Hepatocyte (in vitro differentiated cells): ENCODE measurements around the gene HYAL1. TPM values are rescaled to one million over a fixed set of nuclear protein-coding genes. Genes with fewer than 3 reads are reported as not detected.
A peak's percentile ranks its signal among the peaks of the same experiment; 100 is the strongest.

Experiments
- DNase-seq: peaks from one replicate; pipeline ENCODE4 v3.0.0-alpha.2; 2016; ENCODE audit warnings: low spot score
- H2AFZ ChIP-seq: fragments of 200-600 bp; sonication (generic); 2 replicates; pipeline ENCODE4 v1.6.0; 2016; ENCODE audit warnings: antibody characterized with exemption, mild to moderate bottlenecking
- H3K27ac ChIP-seq: fragments of 200-600 bp; sonication (generic); 2 replicates; pipeline ENCODE4 v1.5.1; 2016; ENCODE audit warnings: mild to moderate bottlenecking
- H3K27me3 ChIP-seq: fragments of 200-600 bp; sonication (generic); 2 replicates; pipeline ENCODE4 v1.6.1; 2016
- H3K36me3 ChIP-seq: fragments of 200-600 bp; sonication (generic); replicated peaks from 2 replicates; pipeline ENCODE4 v1.5.1; 2016; ENCODE audit warnings: low read depth; ENCODE audit not compliant: insufficient read depth
- H3K4me1 ChIP-seq: fragments of 200-600 bp; sonication (generic); 2 replicates; pipeline ENCODE4 v1.5.1; 2016; ENCODE audit warnings: mild to moderate bottlenecking, moderate library complexity; ENCODE audit not compliant: insufficient read depth
- H3K4me2 ChIP-seq: fragments of 200-600 bp; sonication (generic); 2 replicates; pipeline ENCODE4 v1.6.0; 2016
- H3K4me3 ChIP-seq: fragments of 200-600 bp; sonication (generic); 2 replicates; pipeline ENCODE4 v1.5.1; 2016; ENCODE audit warnings: mild to moderate bottlenecking
- H3K79me2 ChIP-seq: fragments of 200-600 bp; sonication (generic); 2 replicates; pipeline ENCODE4 v1.6.0; 2017; ENCODE audit warnings: mild to moderate bottlenecking
- H3K9me2 ChIP-seq: fragments of 200-600 bp; sonication (generic); replicated peaks from 2 replicates; pipeline ENCODE4 v1.6.0; 2017; ENCODE audit warnings: mild to moderate bottlenecking; ENCODE audit not compliant: insufficient read depth
- H3K9me3 ChIP-seq: fragments of 200-600 bp; sonication (generic); 2 replicates; pipeline ENCODE4 v1.5.1; 2016; ENCODE audit warnings: low read depth, mild to moderate bottlenecking
- H4K20me1 ChIP-seq: fragments of 200-600 bp; sonication (generic); 2 replicates; pipeline ENCODE4 v1.6.0; 2016; ENCODE audit warnings: mild to moderate bottlenecking; ENCODE audit not compliant: insufficient read depth, poor library complexity, severe bottlenecking
- EZH2 ChIP-seq: fragments of 200-600 bp; sonication (generic); IDR thresholded peaks from 2 replicates; pipeline ENCODE4 v1.6.1; 2016; ENCODE audit warnings: antibody characterized with exemption, mild to moderate bottlenecking, borderline replicate concordance
- EZH2phosphoT487 ChIP-seq: fragments of 200-600 bp; sonication (generic); IDR thresholded peaks from one replicate; pipeline ENCODE4 v1.6.1; 2018; ENCODE audit warnings: antibody characterized with exemption, mild to moderate bottlenecking, low read depth, moderate library complexity; ENCODE audit not compliant: unreplicated experiment, severe bottlenecking
- WGBS: methylation state at CpG from one replicate; pipeline ENCODE4 v1.1.6; 2016; ENCODE audit warnings: low lambda C conversion rate; ENCODE audit errors: missing lambda C conversion rate; 5-methylcytosine and 5-hydroxymethylcytosine counted together
- polyA plus RNA-seq: library from polyadenylated mRNA; unstranded; fragments of >200 nt; fragmentation: Nextera tagmentation; extraction: Ambion mirVana; gene quantifications from 2 replicates; pipeline ENCODE4 v1.2.1, GENCODE V29; 2016
- total RNA-seq: library from RNA; depleted of rRNA; stranded (reverse); fragments of >200 nt; gene quantifications from 2 replicates; pipeline ENCODE4 v1.2.3, GENCODE V29; 2014
- TF ChIP-seq, protein P1 (sequence below): fragments of 200-600 bp; sonication (generic); IDR thresholded peaks from 2 replicates; pipeline ENCODE4 v1.5.1; 2016; ENCODE audit warnings: antibody characterized with exemption, mild to moderate bottlenecking; ENCODE audit not compliant: poor library complexity

The HYAL1 gene, protein sequence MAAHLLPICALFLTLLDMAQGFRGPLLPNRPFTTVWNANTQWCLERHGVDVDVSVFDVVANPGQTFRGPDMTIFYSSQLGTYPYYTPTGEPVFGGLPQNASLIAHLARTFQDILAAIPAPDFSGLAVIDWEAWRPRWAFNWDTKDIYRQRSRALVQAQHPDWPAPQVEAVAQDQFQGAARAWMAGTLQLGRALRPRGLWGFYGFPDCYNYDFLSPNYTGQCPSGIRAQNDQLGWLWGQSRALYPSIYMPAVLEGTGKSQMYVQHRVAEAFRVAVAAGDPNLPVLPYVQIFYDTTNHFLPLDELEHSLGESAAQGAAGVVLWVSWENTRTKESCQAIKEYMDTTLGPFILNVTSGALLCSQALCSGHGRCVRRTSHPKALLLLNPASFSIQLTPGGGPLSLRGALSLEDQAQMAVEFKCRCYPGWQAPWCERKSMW
- total RNA-seq = 22.3 and 34.3 TPM in 2 replicates
- 5.5 and 11.8 TPM in 2 replicates for polyA plus RNA-seq

DNA sequence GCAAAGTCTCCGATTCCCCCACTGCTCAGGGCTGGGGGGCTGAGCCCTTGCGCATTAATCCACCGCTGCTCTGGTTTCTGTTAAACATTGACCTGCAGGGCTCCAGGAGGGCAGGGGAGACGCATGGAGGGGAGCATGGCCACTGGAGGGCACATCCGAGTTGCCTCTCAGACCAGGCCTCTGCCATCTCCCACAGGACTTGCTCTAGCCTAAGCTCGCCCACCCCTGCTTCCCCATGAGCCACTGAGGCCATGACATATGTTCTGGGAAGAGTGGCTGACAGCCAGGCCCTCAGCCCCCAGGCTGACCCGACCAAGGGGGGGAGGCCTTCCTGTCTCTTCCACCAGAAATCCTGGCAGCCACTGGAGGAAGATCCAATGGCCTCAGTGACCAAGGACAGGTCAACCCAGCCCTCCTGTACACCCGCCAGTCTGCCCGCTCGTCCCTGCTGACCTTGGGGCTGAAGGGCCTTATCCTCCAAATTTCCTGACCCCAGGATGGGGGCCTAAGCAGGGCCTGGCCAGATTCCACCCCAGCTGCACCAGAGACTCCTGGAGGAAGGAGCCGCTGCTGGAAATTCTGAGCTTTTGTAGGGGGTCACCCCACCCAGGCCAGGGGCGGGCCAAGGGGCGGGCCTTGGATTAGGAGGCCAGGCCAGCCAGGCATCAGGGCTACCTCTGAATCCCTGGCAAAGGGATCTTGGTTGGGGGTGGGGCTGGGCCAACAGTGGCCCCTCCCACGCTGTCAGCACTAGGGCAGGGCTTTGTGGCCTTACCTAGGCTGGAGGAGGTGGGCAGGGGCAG lies at the start of gene HYAL1:
HYAL1 (minus strand) TSS at position 562 of the 803 bp plus-strand sequence. CDS start 618 bp downstream, outside the sequence.
- peak; percentile 66 for DNase-seq
- Histone ChIP-seq H2AFZ (no peak within 1 kb of the TSS), H3K9me3 (no peaks in the 10 kb centered on the region), H3K9me2 (no peaks in the 10 kb centered on the region), H3K4me1 (peaks cover 15% of the 10 kb centered on the region), H3K27ac (peak within 1 kb of the TSS; percentile 73), H3K4me2 (peak within 1 kb of the TSS; percentile 36), H3K27me3 (no peaks in the 10 kb centered on the region), H3K36me3 (no peaks in the 10 kb centered on the region), H3K4me3 (no peak within 1 kb of the TSS), H3K79me2 (peaks cover 11% of the 10 kb centered on the region), H4K20me1 (no peaks in the 10 kb centered on the region)
- TF ChIP-seq, protein P1, sequence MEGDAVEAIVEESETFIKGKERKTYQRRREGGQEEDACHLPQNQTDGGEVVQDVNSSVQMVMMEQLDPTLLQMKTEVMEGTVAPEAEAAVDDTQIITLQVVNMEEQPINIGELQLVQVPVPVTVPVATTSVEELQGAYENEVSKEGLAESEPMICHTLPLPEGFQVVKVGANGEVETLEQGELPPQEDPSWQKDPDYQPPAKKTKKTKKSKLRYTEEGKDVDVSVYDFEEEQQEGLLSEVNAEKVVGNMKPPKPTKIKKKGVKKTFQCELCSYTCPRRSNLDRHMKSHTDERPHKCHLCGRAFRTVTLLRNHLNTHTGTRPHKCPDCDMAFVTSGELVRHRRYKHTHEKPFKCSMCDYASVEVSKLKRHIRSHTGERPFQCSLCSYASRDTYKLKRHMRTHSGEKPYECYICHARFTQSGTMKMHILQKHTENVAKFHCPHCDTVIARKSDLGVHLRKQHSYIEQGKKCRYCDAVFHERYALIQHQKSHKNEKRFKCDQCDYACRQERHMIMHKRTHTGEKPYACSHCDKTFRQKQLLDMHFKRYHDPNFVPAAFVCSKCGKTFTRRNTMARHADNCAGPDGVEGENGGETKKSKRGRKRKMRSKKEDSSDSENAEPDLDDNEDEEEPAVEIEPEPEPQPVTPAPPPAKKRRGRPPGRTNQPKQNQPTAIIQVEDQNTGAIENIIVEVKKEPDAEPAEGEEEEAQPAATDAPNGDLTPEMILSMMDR = peak; percentile 18
- no peak for TF ChIP-seq EZH2phosphoT487
- WGBS = 64% methylated on average over 14 of the region's 14 CpGs

DNA sequence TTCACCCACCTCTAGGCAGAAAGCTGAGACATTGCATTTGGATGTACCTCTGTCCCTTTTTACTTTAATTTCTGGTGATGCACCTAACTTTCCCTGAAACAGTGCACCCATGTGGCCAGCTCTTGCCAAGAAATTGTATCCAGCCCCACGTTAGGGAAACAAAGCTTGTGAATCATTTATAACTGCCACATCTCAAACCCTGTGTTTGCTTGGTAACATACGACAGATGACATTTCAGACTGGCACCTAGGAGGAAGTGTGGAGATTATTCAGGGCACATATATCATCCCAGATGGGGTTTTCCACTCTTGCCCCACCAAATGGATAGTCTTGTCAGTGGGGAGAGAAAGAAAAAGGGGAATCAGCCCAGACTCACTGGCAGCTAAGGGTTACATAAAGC lies 49.4 kb upstream of the HYAL1 start:
- Histone ChIP-seq H3K9me2 (no peaks in the 10 kb centered on the region), H4K20me1 (peaks cover 28% of the 10 kb centered on the region), H3K9me3 (no peaks in the 10 kb centered on the region), H3K27ac (no peak overlapping the region), H3K4me3 (no peak overlapping the region), H3K4me2 (no peak overlapping the region), H3K4me1 (peaks cover 36% of the 10 kb centered on the region), H2AFZ (no peak overlapping the region), H3K27me3 (no peaks in the 10 kb centered on the region), H3K36me3 (no peaks in the 10 kb centered on the region), H3K79me2 (peaks cover 48% of the 10 kb centered on the region)
- DNase-seq = no peak
- no peak for TF ChIP-seq EZH2
- TF ChIP-seq, protein P1 = peak; percentile 28
- no peak for TF ChIP-seq EZH2phosphoT487
- WGBS = 37% methylated on average over 2 of the region's 2 CpGs

DNA sequence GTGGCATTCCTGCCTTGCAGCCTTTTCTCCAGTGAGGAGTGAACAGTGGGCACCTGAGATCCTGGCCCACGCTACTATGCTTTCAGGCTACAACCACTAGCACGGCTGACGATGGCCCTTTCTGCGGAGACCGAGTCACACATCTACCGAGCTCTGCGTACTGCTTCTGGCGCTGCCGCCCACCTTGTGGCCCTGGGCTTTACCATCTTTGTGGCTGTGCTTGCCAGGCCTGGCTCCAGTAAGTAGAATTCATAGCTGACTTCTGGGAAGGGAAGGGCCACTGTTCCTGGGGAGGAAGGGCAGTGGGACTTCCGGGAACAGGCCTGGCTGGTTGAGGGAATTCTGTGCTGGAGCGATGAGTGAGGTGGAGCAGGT lies 47.9 kb upstream of the HYAL1 start:
- Histone ChIP-seq H3K27me3 (no peaks in the 10 kb centered on the region), H3K4me2 (peak overlapping the region; percentile 91), H3K4me1 (peaks cover 22% of the 10 kb centered on the region), H3K4me3 (peak overlapping the region; percentile 81), H3K79me2 (peaks cover 34% of the 10 kb centered on the region), H3K27ac (no peak overlapping the region), H3K36me3 (no peaks in the 10 kb centered on the region), H4K20me1 (peaks cover 14% of the 10 kb centered on the region), H2AFZ (no peak overlapping the region), H3K9me3 (no peaks in the 10 kb centered on the region), H3K9me2 (no peaks in the 10 kb centered on the region)
- TF ChIP-seq, protein P1 = no peak
- no peak for TF ChIP-seq EZH2
- TF ChIP-seq EZH2phosphoT487 = no peak
- DNase-seq = no peak
- 74% methylated on average over 11 of the region's 11 CpGs for WGBS
